A172 (cell line): Measurements from ENCODE around the gene WBP2. TPM values are rescaled to one million over a fixed set of nuclear protein-coding genes. Genes with fewer than 3 reads are reported as not detected.

Source experiments
- DNase-seq: peaks from one replicate; pipeline ENCODE4 v3.0.0-alpha.2; 2015; ENCODE audit warnings: low spot score
- total RNA-seq: library from RNA; depleted of rRNA; stranded (reverse); fragments of >200 nt; shearing (Covaris generic); gene quantifications from 2 replicates; pipeline ENCODE4 v1.2.3, GENCODE V29; 2014; rRNA removed

The WBP2 gene
- total RNA-seq: 68.5 and 70.0 TPM in 2 replicates

DNA sequence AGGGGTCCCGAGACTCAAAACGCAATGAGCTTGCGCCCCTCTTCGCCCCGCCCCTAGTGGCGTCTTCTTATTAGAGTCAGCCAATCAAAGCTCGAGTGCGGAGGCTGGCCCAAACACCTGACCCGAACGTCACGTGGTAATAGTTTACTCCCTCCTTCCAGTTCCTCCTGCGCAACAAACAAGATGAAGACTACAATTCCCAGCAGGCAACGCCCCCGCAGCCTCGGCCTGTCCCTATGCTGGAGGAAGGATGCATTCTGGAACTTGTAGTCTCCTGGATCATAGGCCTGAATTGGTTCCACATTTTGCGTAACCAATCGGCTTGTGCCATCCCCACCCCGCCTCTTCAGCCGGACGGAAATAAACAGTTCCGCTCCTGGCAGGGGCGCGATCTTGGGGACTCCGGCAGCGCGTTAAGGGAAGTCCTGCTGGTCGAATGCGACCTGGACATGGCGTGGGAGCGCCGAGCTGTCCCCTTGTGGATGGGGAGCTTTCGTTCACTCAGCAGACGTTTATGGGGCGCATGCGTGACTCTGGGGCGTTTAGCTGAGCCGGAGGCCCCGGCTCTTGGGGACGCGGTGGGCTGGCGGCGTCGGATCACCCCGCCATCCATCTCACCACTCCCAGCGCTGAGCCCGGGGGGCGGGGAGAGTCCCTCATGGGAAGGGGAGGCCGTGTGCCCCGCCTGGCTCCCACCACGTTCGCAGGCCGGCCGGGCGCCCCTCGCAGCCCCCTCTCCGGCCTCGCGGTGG, at the start of gene WBP2:
Gene WBP2, minus strand, starts transcription at position 26 of the 752 bp plus-strand sequence. CDS start 38 bp downstream, outside the sequence.
- peak; percentile 100 for DNase-seq

DNA sequence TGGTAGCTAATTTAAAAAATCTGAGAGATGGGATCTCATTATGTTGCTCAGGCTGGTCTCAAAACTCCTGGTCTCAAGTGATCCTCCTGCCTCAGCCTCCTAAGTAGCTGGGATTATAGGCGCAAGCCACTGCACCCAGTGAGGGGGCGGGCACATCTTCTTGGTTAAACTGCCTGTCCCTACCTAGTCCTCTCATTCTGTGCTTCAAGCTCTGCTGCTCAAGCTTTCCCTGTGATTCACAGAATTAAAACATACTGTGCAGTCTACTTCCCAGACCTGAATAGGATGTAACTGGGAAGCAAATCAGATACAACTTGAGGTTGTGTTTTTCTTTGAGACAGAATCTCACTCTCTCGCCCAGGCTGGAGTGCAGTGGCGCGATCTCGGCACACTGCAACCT, 47.3 kb upstream of the WBP2 start:
- DNase-seq: no peak

GRCh38 chr17:75901727-75902126, 46.6 kb upstream of the WBP2 start:
- DNase-seq: no peak

DNA sequence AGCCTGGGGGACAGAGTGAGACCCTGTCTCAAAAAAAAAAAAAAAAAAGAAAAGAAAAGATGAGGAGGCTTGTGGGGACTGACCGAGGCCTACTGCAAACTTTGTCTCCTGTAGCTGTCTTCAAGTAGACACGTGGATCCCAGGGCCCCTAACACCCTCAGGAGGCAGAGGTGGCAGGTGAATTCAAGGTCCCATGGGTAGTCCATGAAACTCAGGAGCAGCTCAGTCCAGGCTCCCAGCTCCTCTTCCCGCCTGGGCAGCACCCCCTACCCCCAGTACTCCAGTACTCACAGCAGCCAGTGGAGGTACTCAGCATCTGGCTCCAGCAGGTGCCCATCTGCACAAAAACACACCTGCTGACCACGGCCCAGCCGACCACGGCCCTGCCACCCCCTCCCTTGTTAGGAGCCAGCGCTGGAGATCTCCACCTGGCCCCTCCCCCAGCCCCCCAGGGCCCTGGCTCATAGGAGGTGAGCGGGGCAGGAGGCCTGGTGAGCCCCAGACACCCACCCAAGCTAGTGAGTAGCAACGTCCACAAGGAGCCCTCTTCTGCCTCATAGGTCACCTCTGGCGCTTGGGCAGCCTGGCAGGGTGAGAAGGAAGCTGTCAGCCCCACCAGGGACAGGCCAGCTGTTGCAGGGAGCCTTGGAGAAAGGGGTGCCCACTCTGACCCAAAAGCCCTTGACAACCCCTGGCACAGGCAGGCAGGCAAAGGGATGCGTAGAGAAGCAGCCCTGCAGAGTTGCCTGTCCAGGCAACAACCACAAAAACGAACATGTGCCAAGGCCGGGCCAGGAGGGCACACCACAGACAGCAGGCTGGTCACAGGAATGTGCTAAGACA, 45.8 kb upstream of the WBP2 start:
- no peak for DNase-seq

DNA sequence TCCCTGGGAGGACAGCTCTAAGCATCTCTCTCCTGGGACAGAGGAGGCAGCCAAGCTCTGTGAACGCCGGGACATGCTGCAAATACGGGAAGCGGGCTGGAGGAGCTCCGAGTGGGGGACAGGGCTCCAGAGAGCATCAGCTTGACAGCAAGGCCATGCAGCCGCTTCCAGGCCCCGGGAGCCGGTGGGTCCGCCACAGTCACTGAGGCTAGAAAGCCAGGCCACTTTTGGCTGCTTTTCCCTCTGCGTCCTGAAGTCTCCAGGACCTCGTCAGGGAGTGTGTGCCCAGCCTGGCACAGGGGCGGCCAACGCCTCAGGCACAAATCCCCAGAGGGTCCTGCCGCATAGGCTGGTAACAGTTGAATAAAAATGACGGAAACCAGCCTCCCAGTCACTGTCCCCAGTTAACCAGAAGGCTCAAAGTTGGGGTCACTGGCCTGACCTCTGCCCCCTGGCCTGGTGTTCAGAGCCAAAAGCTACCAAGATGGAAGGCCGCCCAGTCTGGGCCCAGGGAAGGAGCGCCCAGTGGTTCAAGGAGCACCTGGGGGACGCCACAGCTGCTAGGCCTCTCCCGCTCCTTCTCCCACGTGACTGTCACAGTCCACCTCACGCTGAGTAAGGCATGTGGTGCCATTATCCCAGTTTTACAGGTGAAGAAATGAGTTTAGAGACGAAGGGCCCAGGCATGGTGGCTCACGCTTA, 44.8 kb upstream of the WBP2 start:
- no peak for DNase-seq

GRCh38 chr17:75899353-75899752, 44.2 kb upstream of the WBP2 start:
- DNase-seq: no peak

DNA sequence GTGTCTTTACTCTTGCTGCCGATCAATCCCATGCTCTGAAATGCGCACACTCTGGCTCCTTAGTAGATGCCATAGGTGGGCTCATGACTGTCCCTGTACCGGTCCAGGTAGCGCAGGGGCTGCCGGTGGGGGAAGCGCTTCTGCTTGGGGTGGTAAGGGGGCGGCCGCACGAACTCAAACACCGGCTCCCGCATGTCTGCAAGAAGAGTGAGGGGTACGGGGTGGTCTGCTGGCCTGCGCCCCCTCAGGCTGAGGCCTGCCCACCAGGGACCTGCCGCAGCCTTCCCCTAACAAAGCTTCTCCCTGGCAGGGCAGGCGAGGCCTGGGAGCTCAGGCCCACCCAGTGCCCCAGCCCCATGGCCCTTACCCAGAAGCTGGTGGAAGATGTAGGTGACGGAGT, 43.7 kb upstream of the WBP2 start:
- DNase-seq: no peak

GRCh38 chr17:75898065-75898464, 42.9 kb upstream of the WBP2 start:
- DNase-seq: no peak

- no peak for DNase-seq
Observed at GRCh38 chr17:75897160-75898019, 42.3 kb upstream of the WBP2 start.

GRCh38 chr17:75896415-75897159, 41.5 kb upstream of the WBP2 start, which contains the start of gene TRIM65:
TSS of gene TRIM65 (minus strand) at chr17:75896951. CDS start at chr17:75896937, 14 bp downstream.
- peak; percentile 54 for DNase-seq

GRCh38 chr17:75895370-75896155, 40.4 kb upstream of the WBP2 start:
- no peak for DNase-seq

DNA sequence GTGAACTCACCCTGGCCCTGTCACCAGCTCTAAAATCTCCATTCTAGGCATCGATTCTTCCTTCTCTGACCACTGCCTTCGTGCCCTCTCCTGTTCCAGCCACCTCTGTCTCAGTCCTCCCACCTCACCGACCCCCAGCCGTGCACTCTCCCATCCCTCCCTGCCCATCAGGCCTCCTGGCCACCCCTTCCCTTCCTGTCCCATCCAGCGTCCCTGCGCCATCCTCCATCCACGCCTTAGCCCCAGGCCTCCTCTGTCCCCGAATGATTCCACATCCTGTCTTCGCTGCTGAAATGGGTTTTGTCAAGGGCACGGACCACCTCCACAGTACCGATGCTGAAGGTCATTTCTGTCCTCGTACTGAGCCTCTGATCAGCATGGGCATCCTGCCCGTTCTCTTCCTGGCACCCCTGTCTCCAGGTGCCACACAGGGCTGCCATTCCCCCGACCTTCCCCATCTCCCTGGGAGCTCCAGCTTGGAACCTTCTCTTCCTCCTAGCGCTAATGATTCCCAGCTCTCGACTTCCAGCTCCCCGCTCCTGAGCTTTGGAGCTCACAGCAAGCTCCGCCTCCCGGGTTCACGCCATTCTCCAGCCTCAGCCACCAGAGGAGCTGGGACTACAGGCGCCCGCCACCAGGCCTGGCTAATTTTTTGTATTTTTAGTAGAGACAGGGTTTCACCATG, 39.1 kb upstream of the WBP2 start:
- DNase-seq: no peak

DNA sequence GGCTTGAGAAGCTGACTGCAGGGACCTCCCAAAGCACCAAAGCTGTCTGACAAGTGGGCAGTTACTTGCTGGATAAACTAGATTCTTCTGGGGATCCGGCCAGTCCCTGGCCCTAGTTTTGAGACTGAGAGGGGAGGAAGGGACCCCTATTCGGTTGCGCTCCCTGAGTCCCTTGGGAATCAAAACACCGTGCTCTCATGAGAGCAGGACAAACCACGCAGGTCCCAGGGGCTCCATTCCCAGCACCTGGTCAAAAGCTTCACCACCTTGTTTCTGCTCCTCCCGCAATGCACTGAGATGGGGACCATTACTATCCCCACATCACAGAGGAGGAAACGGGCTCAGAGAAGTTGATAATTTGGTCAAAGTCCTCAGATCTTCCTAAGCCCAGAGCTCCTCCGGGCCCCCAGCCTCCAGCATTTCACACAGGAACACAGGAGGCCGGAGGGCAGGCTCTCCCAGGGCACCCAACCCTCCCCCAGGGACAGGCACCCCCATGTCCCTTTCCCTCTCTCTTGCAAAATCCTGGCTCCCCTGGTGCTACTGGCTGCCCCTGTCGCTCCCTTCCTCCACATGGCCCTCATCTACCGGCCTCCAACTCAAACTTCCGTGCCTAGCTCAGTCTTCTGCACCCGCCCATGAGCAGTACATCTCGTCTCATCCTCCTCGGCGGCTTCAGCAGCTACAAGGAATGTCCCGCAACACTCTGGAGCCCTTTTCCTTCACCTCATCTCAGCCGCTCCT, 38.3 kb upstream of the WBP2 start:
- no peak for DNase-seq

DNA sequence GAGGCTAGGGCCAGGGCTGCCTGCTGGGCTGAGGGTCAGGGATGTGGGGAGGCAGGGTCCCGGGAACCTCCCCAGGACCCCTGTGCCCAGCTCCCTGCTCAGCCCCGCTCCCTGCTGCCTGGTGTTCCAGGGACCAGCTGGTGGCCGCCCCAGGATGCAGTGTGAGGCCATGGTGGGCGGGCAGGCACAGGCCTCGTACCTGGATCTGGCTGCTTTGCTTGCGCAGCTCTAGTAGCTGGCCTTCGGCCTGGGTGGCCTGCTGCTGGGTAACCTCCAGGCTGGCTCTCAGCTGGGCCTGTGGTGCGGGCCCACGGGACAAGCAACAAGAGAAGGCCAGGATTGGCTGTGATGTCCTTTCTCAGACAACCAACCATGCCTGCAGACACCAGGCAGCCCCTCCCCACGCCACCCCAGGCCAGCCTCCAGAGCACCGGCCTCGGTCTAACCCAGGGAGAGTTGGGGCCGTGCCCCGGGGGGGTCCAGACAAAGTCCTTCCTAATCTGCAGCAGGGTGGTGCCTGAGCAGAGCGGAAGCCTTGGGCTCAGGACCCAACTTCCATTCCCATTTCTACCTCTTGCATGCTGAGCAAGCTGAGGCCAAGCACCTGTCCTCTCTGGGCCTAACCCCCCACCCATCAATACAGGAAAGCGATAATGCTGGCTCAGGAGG, 37.6 kb upstream of the WBP2 start:
- no peak for DNase-seq

DNA sequence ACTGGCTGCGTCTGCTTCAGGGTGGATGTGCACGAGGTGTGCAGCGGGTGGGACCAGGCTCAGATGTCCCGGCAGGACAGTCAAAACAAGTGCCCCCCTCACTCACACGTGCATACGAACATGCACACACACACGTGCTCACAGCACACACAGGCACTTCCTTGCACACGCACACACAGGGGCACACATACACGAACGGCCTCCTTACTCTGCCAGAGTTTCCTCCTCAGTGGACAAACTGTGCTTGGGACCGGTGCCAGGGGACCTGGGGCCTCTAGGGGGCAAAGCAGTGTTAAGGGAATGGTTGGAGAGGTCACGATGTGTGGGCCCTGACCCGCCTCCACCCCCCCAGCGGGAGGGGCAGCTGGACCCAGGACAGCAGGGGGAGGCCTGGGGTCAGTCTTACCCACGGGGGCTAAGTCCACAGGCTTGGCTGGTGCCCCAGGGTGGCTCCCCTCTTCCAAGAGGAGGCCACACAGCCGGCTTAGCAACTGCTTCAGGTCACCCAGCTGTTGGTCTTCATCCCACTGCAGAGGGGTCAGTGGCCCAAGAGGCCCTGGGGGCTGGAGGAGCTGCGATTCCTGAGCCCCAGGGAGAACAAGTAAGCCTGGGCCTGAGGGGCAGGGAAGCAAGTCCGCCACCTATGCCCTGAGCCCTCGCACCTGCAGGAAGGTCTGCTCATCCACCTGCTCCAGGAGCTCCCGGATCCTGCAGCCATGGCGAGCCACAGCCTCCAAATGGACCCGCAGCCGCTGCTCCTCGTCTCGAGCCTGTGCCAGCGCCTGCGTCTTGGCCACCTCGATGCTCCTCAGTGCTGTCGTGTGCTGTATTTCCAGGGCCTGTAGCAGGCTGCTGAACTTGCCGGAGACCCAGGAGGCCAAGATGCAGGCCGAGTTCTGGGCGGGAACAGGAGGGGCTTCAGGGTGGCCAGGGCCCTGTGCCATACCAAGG, 36.7 kb upstream of the WBP2 start:
- no peak for DNase-seq

DNA sequence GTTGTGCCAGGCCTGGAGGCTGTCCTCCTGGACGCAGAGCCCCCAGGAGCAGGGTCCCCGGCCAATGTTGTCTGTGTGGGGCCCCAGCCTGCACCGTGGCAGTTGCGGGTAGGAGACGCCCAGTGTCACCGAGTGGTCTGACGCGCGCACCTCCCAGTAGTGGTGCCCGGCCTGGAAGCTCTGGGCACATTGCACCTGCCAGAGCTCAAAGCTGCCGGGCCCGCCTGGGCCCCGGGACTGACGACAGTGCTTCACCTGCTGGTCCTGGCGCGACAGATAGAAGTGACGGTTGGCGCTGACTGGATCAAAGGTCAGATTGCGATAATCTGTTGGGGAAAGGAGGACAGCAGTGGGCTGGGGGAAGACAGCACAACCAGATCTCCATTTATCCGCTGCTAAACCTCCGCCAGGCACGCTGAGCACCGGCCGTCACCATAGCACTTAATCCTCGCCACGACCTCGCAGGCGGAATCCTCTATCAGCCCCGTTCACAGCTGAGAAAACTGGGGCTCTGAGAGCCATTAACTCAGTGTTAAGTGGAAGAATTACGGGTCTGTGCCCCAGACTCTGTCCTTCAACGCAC, 36.0 kb upstream of the WBP2 start:
- DNase-seq: no peak
